Activated T-cell treated with anti-CD3 and anti-CD28 coated beads, Interleukin-2, amount 50 U/mL, for 4 hours (primary cell): ENCODE results near the gene ANOS1. TPM values are rescaled to one million over a fixed set of nuclear protein-coding genes. Genes with fewer than 3 reads are reported as not detected.
"Not testable (repeated sequence)": the region's sequence is repeated elsewhere in the genome, so short reads cannot be mapped to it uniquely, and the experiment has no call there.

Source experiments
- ATAC-seq, 2 donors: fragments of 200-7000 bp; cut with Tn5 transposase; one replicate each; pipeline ENCODE4 v1.10.0; 2021
- DNase-seq: peaks from one replicate; pipeline ENCODE4 v3.0.0-alpha.2; 2020
- H3K27me3 Mint-ChIP-seq: one replicate; pipeline ENCODE4 v1.8.0; 2021; ENCODE audit warnings: low read depth, mixed read lengths
- H3K36me3 Mint-ChIP-seq: one replicate; pipeline ENCODE4 v1.8.0; 2022; ENCODE audit warnings: mixed read lengths; ENCODE audit not compliant: insufficient read depth
- H3K4me1 Mint-ChIP-seq: one replicate; pipeline ENCODE4 v1.8.0; 2021; ENCODE audit warnings: low read depth, mixed read lengths
- H3K4me3 Mint-ChIP-seq: one replicate; pipeline ENCODE4 v1.8.0; 2021; ENCODE audit warnings: mild to moderate bottlenecking, moderate library complexity, mixed read lengths
- H3K9me3 Mint-ChIP-seq: one replicate; pipeline ENCODE4 v1.8.0; 2021; ENCODE audit warnings: mixed read lengths
- total RNA-seq, 3 donors: library from RNA; stranded (reverse); gene quantifications; one replicate each; pipeline ENCODE4 v1.2.1, GENCODE V29; 2021

ANOS1 gene
- total RNA-seq, 3 donors from 2014 or later: 0.05 to 0.08 TPM; not detected in 1

- H3K4me1 Mint-ChIP-seq: no peaks in the 10 kb centered on the region
- ATAC-seq: no peak
- H3K27me3 Mint-ChIP-seq: no peaks in the 10 kb centered on the region
- H3K4me3 Mint-ChIP-seq: no peak overlapping the region
- no peaks in the 10 kb centered on the region for H3K36me3 Mint-ChIP-seq
- DNase-seq: no peak
- H3K9me3 Mint-ChIP-seq: no peaks in the 10 kb centered on the region
These were observed 231.7 kb downstream of the ANOS1 start for GRCh38 chrX:8500203-8500602.

DNA sequence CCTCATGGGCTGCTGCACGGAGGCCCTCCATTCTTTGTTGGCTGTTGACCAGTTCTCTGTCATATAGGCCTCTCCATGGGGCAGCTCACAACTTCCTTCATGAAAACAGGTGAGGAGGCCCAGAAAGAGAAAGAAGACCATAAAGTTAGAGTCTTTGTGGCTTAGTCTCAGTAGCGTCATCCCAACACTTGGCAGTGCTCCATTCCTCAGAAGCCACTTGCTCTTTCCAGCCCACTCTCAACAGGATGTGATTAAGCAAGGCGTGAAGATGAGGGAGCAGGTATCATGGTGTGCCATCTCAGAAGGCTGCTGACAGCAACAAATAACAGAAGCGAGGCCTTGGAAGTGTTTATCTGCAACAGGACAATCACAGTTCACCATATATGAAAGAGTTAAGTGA is 236.9 kb downstream of the ANOS1 start:
- H3K9me3 Mint-ChIP-seq, DNase-seq, H3K4me1 Mint-ChIP-seq, H3K36me3 Mint-ChIP-seq, ATAC-seq, H3K4me3 Mint-ChIP-seq, H3K27me3 Mint-ChIP-seq: not testable (repeated sequence)

DNA sequence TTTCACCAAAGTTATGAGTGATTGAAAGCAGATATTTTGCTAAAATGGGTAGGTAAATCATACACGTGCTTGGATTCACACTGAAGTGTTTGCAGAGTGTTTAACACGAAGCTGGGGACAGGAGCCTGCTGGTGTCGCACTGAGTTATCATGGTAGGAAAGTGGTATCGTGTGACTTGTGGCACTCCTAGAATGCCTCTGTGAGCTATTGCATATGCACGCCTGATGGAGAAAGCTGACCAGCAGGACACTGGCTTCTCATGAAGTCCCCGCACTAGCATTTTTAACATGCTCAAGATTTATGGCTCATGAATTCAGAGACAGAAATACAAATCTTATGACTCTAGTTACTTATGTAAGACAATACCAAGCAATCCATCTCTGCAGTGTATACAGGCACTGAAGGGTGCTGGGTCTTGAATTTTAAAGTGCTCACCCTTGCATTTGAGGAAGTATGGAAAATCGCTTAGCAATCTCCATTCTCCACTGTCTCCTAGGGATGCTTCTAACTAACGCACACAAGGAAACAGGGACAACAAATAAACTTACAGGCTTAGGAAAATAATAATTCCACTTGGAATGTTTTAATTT is 247.5 kb downstream of the ANOS1 start:
- no peaks in the 10 kb centered on the region for H3K9me3 Mint-ChIP-seq
- DNase-seq (no peak), ATAC-seq (no peak)
- no peaks in the 10 kb centered on the region for H3K4me1 Mint-ChIP-seq
- no peaks in the 10 kb centered on the region for H3K27me3 Mint-ChIP-seq
- H3K36me3 Mint-ChIP-seq: no peaks in the 10 kb centered on the region
- no peak overlapping the region for H3K4me3 Mint-ChIP-seq

Other genes with a start within 250 kb of the ANOS1 start
- gene FAM9A, start 69.2 kb upstream of the ANOS1 start, total RNA-seq: not detected